Esophagus squamous epithelium (tissue), 4 donors: Measurements from ENCODE around the gene PCDH9.

Experiments used
- CTCF ChIP-seq, 6 experiments: fragments of 450-650 bp in 4 of 6; fragments of 200-600 bp in 2 of 6; sonication (generic) in 2 of 6; IDR thresholded peaks; one replicate each; pipeline ENCODE4 v1.5.1; 2016 to 2019; ENCODE audit warnings: antibody characterized with exemption in 6 of 6, mild to moderate bottlenecking in 4 of 6, moderate library complexity in 4 of 6
- POLR2A ChIP-seq, 4 donors: fragments of 450-650 bp; IDR thresholded peaks; one replicate each; pipeline ENCODE4 v1.6.1; 2017; ENCODE audit warnings: antibody characterized with exemption in 4 of 4, mild to moderate bottlenecking in 4 of 4, moderate library complexity in 3 of 4

GRCh38 chr13:66663206-66663605 lies 566.9 kb downstream of the PCDH9 start:
- TF ChIP-seq CTCF (IDR thresholded peaks at IDR 0.05): no peak
- no peak for TF ChIP-seq POLR2A (IDR thresholded peaks at IDR 0.05)
